C4-2B (cell line): ENCODE measurements around the gene EPS15.

Source experiments
- H3K27ac ChIP-seq: fragments of 450-650 bp; 2 replicates; pipeline ENCODE4 v1.5.1; 2017
- CTCF ChIP-seq: fragments of 450-650 bp; conservative IDR thresholded peaks from 2 replicates; pipeline ENCODE4 v1.5.1; 2017; ENCODE audit warnings: mild to moderate bottlenecking
- ZFX ChIP-seq: fragments of 450-650 bp; IDR thresholded peaks from 2 replicates; pipeline ENCODE4 v1.6.1; 2017

EPS15 gene

GRCh38 chr1:51525295-51525694 is 6.2 kb upstream of the EPS15 start:
- H3K27ac ChIP-seq, result no peak overlapping the region
- TF ChIP-seq ZFX, result no peak
- no peak for TF ChIP-seq CTCF

- no peak for TF ChIP-seq CTCF
- no peak for TF ChIP-seq ZFX
- no peak overlapping the region for H3K27ac ChIP-seq
Observed at GRCh38 chr1:51524817-51525216, 5.8 kb upstream of the EPS15 start.

- H3K27ac ChIP-seq, result no peak overlapping the region
- no peak for TF ChIP-seq ZFX
- TF ChIP-seq CTCF, result no peak
Observed at GRCh38 chr1:51523931-51524330, 4.9 kb upstream of the EPS15 start.

GRCh38 chr1:51520700-51521248 is 1.7 kb upstream of the EPS15 start:
- H3K27ac ChIP-seq, result no peak overlapping the region
- TF ChIP-seq ZFX (no peak), CTCF (no peak)

- H3K27ac ChIP-seq, result no peak overlapping the region
- no peak for TF ChIP-seq CTCF
- TF ChIP-seq ZFX, result no peak
Observed at GRCh38 chr1:51519865-51520699, 1.0 kb upstream of the EPS15 start.

GRCh38 chr1:51518586-51519047 is 449 bp downstream of the EPS15 start:
- TF ChIP-seq ZFX (peak; percentile 91), CTCF (no peak)
- H3K27ac ChIP-seq, result peak overlapping the region; percentile 88

- H3K27ac ChIP-seq, result peak overlapping the region; percentile 88
- TF ChIP-seq ZFX (no peak), CTCF (no peak)
Observed at GRCh38 chr1:51518033-51518585, 957 bp downstream of the EPS15 start.
